IMR-90 (cell line): ENCODE data around the gene BEX3. TPM values are rescaled to one million over a fixed set of nuclear protein-coding genes. Genes with fewer than 3 reads are reported as not detected.

Source experiments
- ATAC-seq: fragments of 200-7000 bp; cut with Tn5 transposase; 2 replicates; pipeline ENCODE4 v1.9.1; 2020; ENCODE audit warnings: low read depth, mild to moderate bottlenecking, moderate library complexity
- BruUV-seq: library from RNA; stranded (reverse); fragments of 400-500 nt; replicated peaks from 2 replicates; lab custom pipeline; 2021; lab: Mats Ljungman, UMichigan
- CTCF ChIA-PET: fragments of 300-600 bp; formaldehyde crosslinking; extraction: SDS; loops from one replicate; lab custom pipeline; 2021; ENCODE audit warnings: antibody characterized with exemption; lab: Yijun Ruan, JAX
- POLR2A ChIA-PET: fragments of 300-600 bp; sonication (Branson Sonifier 250); formaldehyde crosslinking; loops from one replicate; lab custom pipeline; 2022; ENCODE audit warnings: antibody characterized with exemption; ENCODE audit not compliant: unreplicated experiment; lab: Charles Lee
- DNase-seq: peaks from one replicate; pipeline ENCODE4 v3.0.0; 2013
- H2AFZ ChIP-seq: replicated peaks from 2 replicates; pipeline ENCODE3; 2013; ENCODE audit warnings: low read length, mild to moderate bottlenecking; ENCODE audit not compliant: poor library complexity
- H2AK5ac ChIP-seq: 2 replicates; pipeline ENCODE4 v1.6.1; 2013; ENCODE audit warnings: low read depth, low read length, inconsistent platforms
- H2AK9ac ChIP-seq: replicated peaks from 2 replicates; pipeline ENCODE3; 2013; ENCODE audit warnings: mild to moderate bottlenecking, low read depth, low read length, moderate library complexity; ENCODE audit not compliant: poor library complexity
- H2BK120ac ChIP-seq: 2 replicates; pipeline ENCODE4 v1.6.1; 2013; ENCODE audit warnings: low read depth, low read length, inconsistent platforms
- H2BK15ac ChIP-seq: 3 replicates; pipeline ENCODE4 v1.6.1; 2013; ENCODE audit warnings: low read depth, low read length, inconsistent platforms
- H2BK20ac ChIP-seq: 2 replicates; pipeline ENCODE4 v1.6.1; 2013; ENCODE audit warnings: low read depth, mild to moderate bottlenecking, inconsistent platforms, low read length, moderate library complexity
- H2BK5ac ChIP-seq: 2 replicates; pipeline ENCODE4 v1.6.1; 2013; ENCODE audit warnings: mild to moderate bottlenecking, low read depth, low read length, inconsistent platforms; ENCODE audit not compliant: poor library complexity, severe bottlenecking
- H3K14ac ChIP-seq: replicated peaks from 2 replicates; pipeline ENCODE4 v1.6.1; 2013; ENCODE audit warnings: low read depth, low read length, inconsistent platforms
- H3K18ac ChIP-seq: 2 replicates; pipeline ENCODE4 v1.6.1; 2013; ENCODE audit warnings: low read depth, low read length, control low read depth
- H3K23ac ChIP-seq: 2 replicates; pipeline ENCODE4 v1.6.1; 2013; ENCODE audit warnings: low read depth, low read length, inconsistent platforms
- H3K27ac ChIP-seq: 2 replicates; pipeline ENCODE4 v1.5.1; 2013; ENCODE audit warnings: mild to moderate bottlenecking, control low read depth, low read length; ENCODE audit not compliant: insufficient read depth
- H3K27me3 ChIP-seq: 2 replicates; pipeline ENCODE4 v1.6.1; 2013; ENCODE audit warnings: low read length; ENCODE audit not compliant: control insufficient read depth, insufficient read depth
- H3K36me3 ChIP-seq: 2 replicates; pipeline ENCODE4 v1.6.1; 2013; ENCODE audit warnings: low read length, mixed read lengths; ENCODE audit not compliant: control insufficient read depth, insufficient read depth
- H3K4ac ChIP-seq: 2 replicates; pipeline ENCODE4 v1.6.1; 2013; ENCODE audit warnings: low read depth, low read length, inconsistent platforms
- H3K4me1 ChIP-seq: 2 replicates; pipeline ENCODE4 v1.6.1; 2013; ENCODE audit warnings: low read length, mixed read lengths; ENCODE audit not compliant: control insufficient read depth, insufficient read depth
- H3K4me2 ChIP-seq: 2 replicates; pipeline ENCODE4 v1.6.1; 2013; ENCODE audit warnings: low read depth, mild to moderate bottlenecking, control low read depth, low read length, moderate library complexity
- H3K4me3 ChIP-seq: 2 replicates; pipeline ENCODE4 v1.5.1; 2013; ENCODE audit warnings: low read depth, mild to moderate bottlenecking, control low read depth, low read length, moderate library complexity; ENCODE audit not compliant: insufficient read depth
- H3K56ac ChIP-seq: 2 replicates; pipeline ENCODE4 v1.6.1; 2013; ENCODE audit warnings: low read length, inconsistent platforms; ENCODE audit not compliant: insufficient read depth; ENCODE audit errors: extremely low read depth
- H3K79me1 ChIP-seq, 2 experiments: 2 replicates each; pipeline ENCODE4 v1.6.1; 2013; ENCODE audit warnings: low read length in 2 of 2, inconsistent platforms in 1 of 2, low read depth in 1 of 2
- H3K9ac ChIP-seq: 2 replicates; pipeline ENCODE4 v1.6.1; 2013; ENCODE audit warnings: low read depth, low read length, control low read depth
- H3K9me1 ChIP-seq: 2 replicates; pipeline ENCODE4 v1.6.1; 2013; ENCODE audit warnings: low read length, inconsistent platforms; ENCODE audit not compliant: insufficient read depth
- H3K9me3 ChIP-seq: 2 replicates; pipeline ENCODE4 v1.6.1; 2013; ENCODE audit warnings: low read length; ENCODE audit not compliant: control insufficient read depth, insufficient read depth
- H4K20me1 ChIP-seq: 2 replicates; pipeline ENCODE4 v1.6.1; 2013; ENCODE audit warnings: low read length, inconsistent platforms; ENCODE audit not compliant: insufficient read depth
- H4K5ac ChIP-seq: 2 replicates; pipeline ENCODE4 v1.6.1; 2013; ENCODE audit warnings: mild to moderate bottlenecking, low read depth, low read length, control low read depth
- H4K8ac ChIP-seq, 2 experiments: 2 replicates each; pipeline ENCODE4 v1.6.1; 2013; ENCODE audit warnings: low read depth in 2 of 2, low read length in 2 of 2, control low read depth in 1 of 2, inconsistent platforms in 1 of 2
- H4K91ac ChIP-seq: 2 replicates; pipeline ENCODE4 v1.6.1; 2013; ENCODE audit warnings: low read depth, low read length, inconsistent platforms; ENCODE audit not compliant: insufficient read depth
- CEBPB ChIP-seq: IDR thresholded peaks from 2 replicates; pipeline ENCODE4 v1.6.1; 2012; ENCODE audit warnings: low read depth, low read length, improper control_type of control experiment
- NFE2L2 ChIP-seq: fragments of 150-350 bp; IDR thresholded peaks from 2 replicates; pipeline ENCODE4 v1.6.1; 2016; ENCODE audit warnings: low read depth, mild to moderate bottlenecking, low read length
- WGBS, 2 experiments: methylation state at CpG; one replicate each; pipeline versions ENCODE4 v1.1.5 to v1.1.7; 2013; ENCODE audit warnings: missing lambda C conversion rate in 2 of 2; ENCODE audit not compliant: insufficient read length in 1 of 2; ENCODE audit errors: extremely low coverage in 2 of 2; 5-methylcytosine and 5-hydroxymethylcytosine counted together
- dilution Hi-C: fragments of 300-500 bp; cut with HindIII; formaldehyde crosslinking; loops from one replicate; pipeline ENCODE4 v1.14.3; 2018; ENCODE audit warnings: low sequenced_read_pairs; ENCODE audit not compliant: unreplicated experiment
- in situ Hi-C: fragments of 300-500 bp; cut with MboI; formaldehyde crosslinking; loops from 3 replicates; pipeline ENCODE4 v1.14.3; 2019; ENCODE audit warnings: low sequenced_read_pairs, inconsistent platforms, mixed read lengths
- intact Hi-C: fragments of 100-400 bp; cut with micrococcal nuclease; formaldehyde crosslinking; loops from 2 replicates; pipeline ENCODE4 v1.10.0; 2022
- polyA plus RNA-seq, 3 experiments: library from polyadenylated mRNA; depleted of rRNA; stranded (reverse); fragments of >200 nt; gene quantifications; 2 replicates each; pipeline ENCODE4 v1.2.3, GENCODE V29; 2012; ENCODE audit warnings: low replicate concordance in 1 of 3
- total RNA-seq: library from RNA; depleted of rRNA; stranded (reverse); fragments of >200 nt; gene quantifications from 2 replicates; pipeline ENCODE4 v1.2.3, GENCODE V29; 2012

The BEX3 gene
- total and polyA plus RNA-seq, 2 of the 4 experiments (the other 2 are of a cell fraction): 114 to 409 TPM

- WGBS, 2 experiments: no CpG with 5 or more reads among the region's 1 CpG
- Histone ChIP-seq H2BK20ac (no peak overlapping the region), H3K4ac (no peak overlapping the region), H3K4me2 (no peak overlapping the region), H3K4me3 (no peak overlapping the region), H3K23ac (no peak overlapping the region), H4K5ac (no peak overlapping the region), H2AK9ac (no peak overlapping the region), H2AFZ (no peak overlapping the region), H4K8ac (no peak overlapping the region), H2BK120ac (no peak overlapping the region), H4K91ac (no peak overlapping the region), H2BK15ac (no peak overlapping the region), H3K18ac (no peak overlapping the region), H3K56ac (no peak overlapping the region), H3K79me1 (0 out of 4 replicates have a peak, but pooled peaks cover 0 to 3% of the 10 kb centered on the region in 2 experiments), H3K4me1 (peaks cover 12% of the 10 kb centered on the region), H3K9ac (no peak overlapping the region), H4K20me1 (no peaks in the 10 kb centered on the region), H2AK5ac (no peak overlapping the region), H3K9me3 (no peaks in the 10 kb centered on the region), H3K27me3 (no peaks in the 10 kb centered on the region; the same call in 1 of the 2 replicates), H3K9me1 (peaks cover 6% of the 10 kb centered on the region; the same call in 1 of the 2 replicates), H3K14ac (no peak overlapping the region), H3K36me3 (no peaks in the 10 kb centered on the region), H2BK5ac (no peak overlapping the region), H3K27ac (no peak overlapping the region)
- intact Hi-C loops: no loop called here
- ATAC-seq: no peak
- in situ Hi-C loops: no loop called here
- POLR2A ChIA-PET: no interaction called here
- dilution Hi-C loops: no loop called here
- CTCF ChIA-PET: no interaction called here
- no TSS peak for BruUV-seq
- TF ChIP-seq CEBPB: peak; percentile 80
- TF ChIP-seq NFE2L2: no peak
- DNase-seq: no peak
Measured at GRCh38 chrX:103399744-103400143, 23.4 kb downstream of the BEX3 start.
